ENCODE measurements around the gene OFD1. TPM values are rescaled to one million over a fixed set of nuclear protein-coding genes. Genes with fewer than 3 reads are reported as not detected.

The OFD1 gene
- total and polyA plus RNA-seq, 4 donors: 8.4 to 61.6 (median 29.2) TPM

GRCh38 chrX:13780868-13781427 lies 46.4 kb downstream of the OFD1 start:
- no peaks in the 10 kb centered on the region for H3K4me1 ChIP-seq (ENCODE audit: control insufficient read depth in 1 of 2, insufficient read depth in 2 of 2, low read length in 2 of 2)
- H3K36me3 ChIP-seq (ENCODE audit: control insufficient read depth in 1 of 2, insufficient read depth in 2 of 2, low read length in 1 of 2): no peaks in the 10 kb centered on the region
- DNase-seq: no peak
- H3K9me3 ChIP-seq (ENCODE audit: control insufficient read depth, low read length): no peaks in the 10 kb centered on the region
- intact Hi-C loops (cut with DNase I): no loop called here
- no peak overlapping the region for H3K4me3 ChIP-seq (ENCODE audit: low read length in 2 of 2)
- ATAC-seq (ENCODE audit: low FRiP score): no peak
- no peaks in the 10 kb centered on the region for H3K27me3 ChIP-seq (ENCODE audit: control insufficient read depth in 1 of 2, insufficient read depth in 2 of 2, low read length in 1 of 2)
- H3K27ac ChIP-seq (ENCODE audit: low read depth in 1 of 2, low read length in 2 of 2): no peak overlapping the region
- WGBS, 2 donors: 75 to 78% methylated on average over 7 of the region's 7 CpGs

- no peaks in the 10 kb centered on the region for H3K27me3 ChIP-seq (ENCODE audit: control insufficient read depth in 1 of 2, insufficient read depth in 2 of 2, low read length in 1 of 2)
- no peaks in the 10 kb centered on the region for H3K36me3 ChIP-seq (ENCODE audit: control insufficient read depth in 1 of 2, insufficient read depth in 2 of 2, low read length in 1 of 2)
- no peak for ATAC-seq (ENCODE audit: low FRiP score)
- no peaks in the 10 kb centered on the region for H3K4me1 ChIP-seq (ENCODE audit: control insufficient read depth in 1 of 2, insufficient read depth in 2 of 2, low read length in 2 of 2)
- DNase-seq: no peak
- no peak overlapping the region for H3K4me3 ChIP-seq (ENCODE audit: low read length in 2 of 2)
- intact Hi-C loops (cut with DNase I): no loop called here
- H3K27ac ChIP-seq (ENCODE audit: low read depth in 1 of 2, low read length in 2 of 2): no peak overlapping the region
- WGBS, 2 donors: 75 to 83% methylated on average over 8 of the region's 8 CpGs
- no peaks in the 10 kb centered on the region for H3K9me3 ChIP-seq (ENCODE audit: control insufficient read depth, low read length)
These were observed 51.5 kb downstream of the OFD1 start for GRCh38 chrX:13786048-13786447.

- DNase-seq (no peak), ATAC-seq (ENCODE audit: low FRiP score) (peak; percentile 57)
- H3K4me1 ChIP-seq (ENCODE audit: control insufficient read depth in 1 of 2, insufficient read depth in 2 of 2, low read length in 2 of 2): no peaks in the 10 kb centered on the region
- intact Hi-C loops (cut with DNase I): no loop called here
- WGBS, 2 donors: 12 to 19% methylated on average over 6 of the region's 6 CpGs
- no peaks in the 10 kb centered on the region for H3K9me3 ChIP-seq (ENCODE audit: control insufficient read depth, low read length)
- H3K27me3 ChIP-seq (ENCODE audit: control insufficient read depth in 1 of 2, insufficient read depth in 2 of 2, low read length in 1 of 2): no peaks in the 10 kb centered on the region
- no peak overlapping the region for H3K4me3 ChIP-seq (ENCODE audit: low read length in 2 of 2)
- peak overlapping the region; percentile 9 to 71 for H3K27ac ChIP-seq (ENCODE audit: low read depth in 1 of 2, low read length in 2 of 2)
- no peaks in the 10 kb centered on the region for H3K36me3 ChIP-seq (ENCODE audit: control insufficient read depth in 1 of 2, insufficient read depth in 2 of 2, low read length in 1 of 2)
These were observed 55.9 kb downstream of the OFD1 start for GRCh38 chrX:13790206-13791131.

- no peak for DNase-seq
- Histone ChIP-seq H3K9me3 (ENCODE audit: control insufficient read depth, low read length) (no peaks in the 10 kb centered on the region), H3K27ac (ENCODE audit: low read depth in 1 of 2, low read length in 2 of 2) (peak overlapping the region in 1 of 2 donors; percentile 28), H3K4me1 (ENCODE audit: control insufficient read depth in 1 of 2, insufficient read depth in 2 of 2, low read length in 2 of 2) (no peaks in the 10 kb centered on the region), H3K4me3 (ENCODE audit: low read length in 2 of 2) (no peak overlapping the region), H3K36me3 (ENCODE audit: control insufficient read depth in 1 of 2, insufficient read depth in 2 of 2, low read length in 1 of 2) (no peaks in the 10 kb centered on the region), H3K27me3 (ENCODE audit: control insufficient read depth in 1 of 2, insufficient read depth in 2 of 2, low read length in 1 of 2) (no peaks in the 10 kb centered on the region)
- WGBS, 2 donors: 18 to 43% methylated on average over 2 of the region's 2 CpGs
- intact Hi-C loops (cut with DNase I): no loop called here
- no peak for ATAC-seq (ENCODE audit: low FRiP score)
These were observed 56.6 kb downstream of the OFD1 start for GRCh38 chrX:13791145-13791544.

GRCh38 chrX:13791559-13791958 lies 57.0 kb downstream of the OFD1 start:
- Histone ChIP-seq H3K9me3 (ENCODE audit: control insufficient read depth, low read length) (no peaks in the 10 kb centered on the region), H3K4me3 (ENCODE audit: low read length in 2 of 2) (no peak overlapping the region), H3K36me3 (ENCODE audit: control insufficient read depth in 1 of 2, insufficient read depth in 2 of 2, low read length in 1 of 2) (no peaks in the 10 kb centered on the region), H3K27ac (ENCODE audit: low read depth in 1 of 2, low read length in 2 of 2) (no peak overlapping the region), H3K27me3 (ENCODE audit: control insufficient read depth in 1 of 2, insufficient read depth in 2 of 2, low read length in 1 of 2) (no peaks in the 10 kb centered on the region), H3K4me1 (ENCODE audit: control insufficient read depth in 1 of 2, insufficient read depth in 2 of 2, low read length in 2 of 2) (no peaks in the 10 kb centered on the region)
- DNase-seq (no peak), ATAC-seq (ENCODE audit: low FRiP score) (no peak)
- 8 to 11% methylated on average over 2 of the region's 2 CpGs for whole genome bisulfite sequencing, 2 donors
- intact Hi-C loops (cut with DNase I): no loop called here

- Histone ChIP-seq H3K9me3 (ENCODE audit: control insufficient read depth, low read length) (no peaks in the 10 kb centered on the region), H3K27ac (ENCODE audit: low read depth in 1 of 2, low read length in 2 of 2) (no peak overlapping the region), H3K4me1 (ENCODE audit: control insufficient read depth in 1 of 2, insufficient read depth in 2 of 2, low read length in 2 of 2) (no peaks in the 10 kb centered on the region), H3K4me3 (ENCODE audit: low read length in 2 of 2) (no peak overlapping the region), H3K36me3 (ENCODE audit: control insufficient read depth in 1 of 2, insufficient read depth in 2 of 2, low read length in 1 of 2) (no peaks in the 10 kb centered on the region), H3K27me3 (ENCODE audit: control insufficient read depth in 1 of 2, insufficient read depth in 2 of 2, low read length in 1 of 2) (no peaks in the 10 kb centered on the region)
- 36 to 46% methylated on average over 2 of the region's 2 CpGs for WGBS, 2 donors
- ATAC-seq (ENCODE audit: low FRiP score) (no peak), DNase-seq (no peak)
- intact Hi-C loops (cut with DNase I): no loop called here
These were observed 59.3 kb downstream of the OFD1 start for GRCh38 chrX:13793897-13794296.

- ATAC-seq (ENCODE audit: low FRiP score) (no peak), DNase-seq (no peak)
- intact Hi-C loops (cut with DNase I): no loop called here
- Histone ChIP-seq H3K4me1 (ENCODE audit: control insufficient read depth in 1 of 2, insufficient read depth in 2 of 2, low read length in 2 of 2) (no peaks in the 10 kb centered on the region), H3K36me3 (ENCODE audit: control insufficient read depth in 1 of 2, insufficient read depth in 2 of 2, low read length in 1 of 2) (no peaks in the 10 kb centered on the region), H3K9me3 (ENCODE audit: control insufficient read depth, low read length) (no peaks in the 10 kb centered on the region), H3K27ac (ENCODE audit: low read depth in 1 of 2, low read length in 2 of 2) (no peak overlapping the region), H3K27me3 (ENCODE audit: control insufficient read depth in 1 of 2, insufficient read depth in 2 of 2, low read length in 1 of 2) (no peaks in the 10 kb centered on the region), H3K4me3 (ENCODE audit: low read length in 2 of 2) (no peak overlapping the region)
- 15 to 44% methylated on average over 10 of the region's 10 CpGs for WGBS, 2 donors
These were observed 59.9 kb downstream of the OFD1 start for GRCh38 chrX:13794417-13794816.

- Histone ChIP-seq H3K9me3 (ENCODE audit: control insufficient read depth, low read length) (no peaks in the 10 kb centered on the region), H3K36me3 (ENCODE audit: control insufficient read depth in 1 of 2, insufficient read depth in 2 of 2, low read length in 1 of 2) (no peaks in the 10 kb centered on the region), H3K27ac (ENCODE audit: low read depth in 1 of 2, low read length in 2 of 2) (no peak overlapping the region), H3K4me1 (ENCODE audit: control insufficient read depth in 1 of 2, insufficient read depth in 2 of 2, low read length in 2 of 2) (no peaks in the 10 kb centered on the region), H3K27me3 (ENCODE audit: control insufficient read depth in 1 of 2, insufficient read depth in 2 of 2, low read length in 1 of 2) (no peaks in the 10 kb centered on the region), H3K4me3 (ENCODE audit: low read length in 2 of 2) (no peak overlapping the region)
- ATAC-seq (ENCODE audit: low FRiP score) (no peak), DNase-seq (no peak)
- 87 to 95% methylated on average over 4 of the region's 4 CpGs for WGBS, 2 donors
- intact Hi-C loops (cut with DNase I): no loop called here
These were observed 63.0 kb downstream of the OFD1 start for GRCh38 chrX:13797512-13797911.

GRCh38 chrX:13798184-13798583 lies 63.6 kb downstream of the OFD1 start:
- 91 to 97% methylated on average over 4 of the region's 4 CpGs for WGBS, 2 donors
- intact Hi-C loops (cut with DNase I): no loop called here
- DNase-seq: no peak
- H3K27ac ChIP-seq (ENCODE audit: low read depth in 1 of 2, low read length in 2 of 2): no peak overlapping the region
- no peak overlapping the region for H3K4me3 ChIP-seq (ENCODE audit: low read length in 2 of 2)
- H3K36me3 ChIP-seq (ENCODE audit: control insufficient read depth in 1 of 2, insufficient read depth in 2 of 2, low read length in 1 of 2): no peaks in the 10 kb centered on the region
- H3K4me1 ChIP-seq (ENCODE audit: control insufficient read depth in 1 of 2, insufficient read depth in 2 of 2, low read length in 2 of 2): no peaks in the 10 kb centered on the region
- H3K27me3 ChIP-seq (ENCODE audit: control insufficient read depth in 1 of 2, insufficient read depth in 2 of 2, low read length in 1 of 2): no peaks in the 10 kb centered on the region
- no peak for ATAC-seq (ENCODE audit: low FRiP score)
- no peaks in the 10 kb centered on the region for H3K9me3 ChIP-seq (ENCODE audit: control insufficient read depth, low read length)

Data from aorta (tissue), 5 donors.